ENCODE measurements around the gene NVL.

NVL gene

DNA sequence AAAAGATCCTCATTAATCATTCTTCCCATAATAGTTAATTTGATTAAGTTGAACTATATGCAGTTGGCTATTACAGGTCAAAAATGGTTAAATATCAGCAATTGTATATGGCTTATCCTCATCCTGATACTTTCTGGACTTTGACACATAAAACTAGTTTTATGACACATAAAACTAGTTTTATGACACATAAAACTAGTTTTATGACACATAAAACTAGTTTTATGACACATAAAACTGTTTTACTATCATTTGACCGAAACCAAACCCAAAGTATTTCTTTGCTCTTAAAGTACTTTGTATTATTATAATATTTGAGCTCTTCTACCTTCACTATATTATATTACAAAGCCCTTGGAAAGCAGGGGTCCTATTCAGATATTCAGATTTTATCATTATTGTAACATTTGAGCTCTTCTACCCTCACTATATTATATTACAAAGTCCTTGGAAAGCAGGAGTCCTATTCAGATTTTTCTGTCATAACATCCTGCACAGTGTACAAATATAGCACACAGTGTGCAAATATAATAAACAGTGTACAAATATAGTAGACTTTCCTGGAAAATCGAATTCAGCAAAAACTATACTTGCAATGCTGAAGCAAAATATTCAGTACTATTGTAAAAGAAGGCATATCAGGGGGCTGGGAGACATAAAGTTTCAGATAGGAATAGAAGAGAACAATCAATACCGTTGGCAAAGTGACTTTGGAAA, 53.0 kb downstream of the NVL start:
- DNase-seq: no peak

GRCh38 chr1:224274970-224275626, 54.9 kb downstream of the NVL start:
- DNase-seq: no peak

DNA sequence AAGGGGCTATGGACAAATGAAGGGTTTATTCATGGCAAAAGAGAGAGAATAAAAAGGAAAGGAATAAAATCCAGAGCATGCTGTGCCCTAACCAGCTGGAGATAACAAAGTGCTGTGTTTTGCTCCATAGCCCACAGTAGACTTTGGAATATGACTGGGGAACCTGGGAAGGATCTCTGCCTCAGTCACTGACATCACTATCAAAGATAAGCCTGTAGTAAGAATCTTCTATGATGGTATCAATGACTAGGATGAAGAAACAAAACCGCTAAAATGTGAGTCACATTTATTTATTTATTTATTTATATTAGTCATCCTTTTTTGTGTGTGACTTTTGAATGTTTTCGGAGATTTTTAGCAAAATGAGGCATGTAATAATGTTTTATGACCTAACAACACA, 56.3 kb downstream of the NVL start:
- no peak for DNase-seq

GRCh38 chr1:224271106-224271505, 58.9 kb downstream of the NVL start:
- no peak for DNase-seq

DNA sequence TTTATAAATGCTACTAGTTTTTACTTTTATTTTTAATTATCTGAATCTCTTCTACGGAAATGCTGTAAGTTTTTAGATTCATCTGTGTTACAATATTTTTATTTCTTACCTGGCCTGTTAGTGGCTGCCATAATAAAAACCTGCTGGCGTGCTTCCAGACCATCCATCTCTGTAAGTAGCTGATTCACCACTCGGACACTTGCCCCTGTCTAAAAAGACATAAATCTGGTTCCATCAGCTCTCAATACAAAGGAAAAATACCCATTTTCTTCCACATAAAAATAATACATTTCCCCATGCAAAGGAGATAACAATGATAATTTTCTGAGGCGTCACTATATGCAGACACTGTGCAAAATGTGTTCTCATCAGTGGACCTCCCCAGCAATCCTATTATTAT, 62.0 kb downstream of the NVL start:
- no peak for DNase-seq

GRCh38 chr1:224266915-224267856, 62.8 kb downstream of the NVL start:
- DNase-seq: no peak

DNA sequence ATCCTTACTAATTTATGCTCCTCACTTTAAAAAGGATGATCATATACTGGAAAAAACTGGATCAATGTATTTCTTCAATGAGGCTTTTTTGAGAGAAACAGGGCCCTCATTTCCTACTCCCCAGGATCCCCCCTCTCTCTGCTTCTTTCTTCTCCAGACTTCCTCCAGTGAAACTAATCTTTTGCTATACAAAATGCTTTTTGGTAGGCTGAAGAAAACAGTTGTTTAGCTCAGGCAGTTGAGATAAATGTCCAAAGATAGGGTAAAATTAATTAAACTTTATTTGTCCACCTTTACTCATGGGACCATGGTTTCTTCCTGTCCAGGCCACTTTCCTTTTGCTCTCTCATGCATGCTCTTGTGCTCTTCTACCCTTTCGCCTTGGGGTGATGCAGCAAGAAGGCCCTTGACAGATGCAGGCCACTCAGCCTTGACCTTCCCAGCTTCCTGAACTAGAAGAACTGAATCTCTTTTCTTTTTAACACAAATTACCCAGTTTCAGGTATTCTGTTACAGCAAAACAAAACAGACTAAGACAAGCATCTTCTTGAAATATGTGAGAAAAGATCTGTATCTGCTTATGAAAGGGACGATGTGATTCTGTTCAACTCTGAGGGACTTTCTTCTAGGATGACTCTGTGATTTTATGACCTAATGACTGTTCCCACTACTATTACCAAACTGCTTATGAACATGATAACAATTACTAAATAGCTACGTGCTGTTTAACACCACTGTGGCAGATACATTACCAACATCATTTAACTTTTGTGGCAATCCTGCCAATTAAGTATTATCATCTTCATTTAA, 63.7 kb downstream of the NVL start:
- DNase-seq: no peak

DNA sequence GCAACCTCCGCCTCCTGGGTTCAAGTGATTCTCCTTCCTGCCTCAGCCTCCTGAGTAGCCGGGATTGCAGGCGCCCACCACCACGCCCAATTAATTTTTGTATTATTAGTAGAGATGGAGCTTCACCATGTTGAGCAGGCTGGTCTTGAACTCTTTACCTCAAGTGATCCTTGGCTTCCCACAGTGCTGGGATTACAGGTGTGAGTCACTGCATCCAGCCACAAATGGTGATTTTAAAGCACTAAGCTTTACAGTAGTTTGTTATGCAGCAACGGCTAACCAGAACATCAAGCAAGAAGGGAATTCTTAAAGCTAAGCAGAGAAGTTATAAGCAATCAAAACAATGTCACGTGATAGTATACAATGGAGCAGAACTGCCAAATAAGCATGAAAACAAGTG, 65.7 kb downstream of the NVL start:
- DNase-seq: no peak

DNA sequence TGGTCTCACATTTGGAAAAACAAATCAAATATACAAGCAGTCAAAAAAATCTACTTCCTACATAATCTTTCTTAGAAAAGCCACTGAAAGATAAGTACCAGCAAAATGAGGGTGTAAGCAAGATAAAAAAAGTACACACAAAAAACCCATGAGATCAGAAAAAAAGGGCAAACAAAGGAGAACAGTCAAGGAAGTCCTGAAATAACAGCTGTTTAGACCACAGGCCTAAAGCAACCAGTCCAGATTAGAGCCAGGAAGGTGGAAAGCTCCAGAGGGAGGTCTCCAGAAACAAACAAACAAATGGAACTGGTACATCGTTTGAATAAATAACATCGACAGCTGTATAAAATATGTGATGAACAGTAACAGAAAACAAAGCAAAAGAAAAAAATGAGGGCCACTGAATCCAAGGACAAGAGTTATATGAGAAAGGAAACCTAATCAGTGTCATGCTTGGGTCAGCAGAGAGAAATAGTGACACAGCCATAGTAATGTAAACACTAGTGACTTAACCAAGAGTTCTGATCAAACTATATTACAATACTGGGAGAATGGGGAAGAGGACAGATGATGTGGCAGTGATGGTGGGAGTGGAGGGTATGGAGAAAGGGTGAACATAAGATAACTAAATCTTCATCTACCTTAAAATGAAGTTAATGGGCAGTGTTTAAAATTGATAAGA, 67.5 kb downstream of the NVL start:
- no peak for DNase-seq

- no peak for DNase-seq
Measured at GRCh38 chr1:224259986-224260385, 70.0 kb downstream of the NVL start.

DNA sequence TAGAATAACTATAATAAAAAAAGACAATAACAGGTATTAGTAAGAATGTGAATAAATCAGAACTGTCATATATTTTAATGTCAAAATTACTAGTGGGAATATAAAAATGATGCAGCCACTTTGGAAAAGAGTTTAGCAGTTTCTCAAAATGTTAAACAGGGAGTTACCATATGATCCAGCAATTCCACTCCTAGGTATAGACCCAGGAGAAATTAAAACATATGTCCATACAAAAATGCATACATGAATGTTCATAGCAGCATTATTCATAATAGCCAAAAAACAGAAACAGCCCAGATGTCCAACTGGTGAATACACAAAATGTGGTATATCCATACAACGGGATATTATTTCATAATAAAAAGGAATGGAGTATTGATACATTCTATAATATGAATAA, 71.6 kb downstream of the NVL start:
- DNase-seq: no peak

DNA sequence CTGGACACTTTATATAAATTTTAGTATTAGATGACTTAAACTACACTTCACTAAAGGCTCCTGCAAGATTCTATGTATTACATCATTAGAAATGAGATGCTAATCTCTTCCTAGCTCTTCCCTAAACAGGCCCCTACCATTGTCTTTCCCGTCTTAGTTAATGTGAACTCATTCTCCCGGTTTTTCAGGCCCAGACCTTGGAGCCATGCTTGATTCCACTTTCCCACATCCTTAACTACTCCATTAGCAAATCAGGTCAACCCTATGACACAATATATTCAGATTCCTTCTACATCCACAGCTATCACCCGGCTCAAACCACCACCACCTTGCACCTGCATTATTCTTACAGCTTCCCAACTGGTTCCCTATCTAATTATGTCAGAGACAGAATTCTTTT, 73.3 kb downstream of the NVL start:
- no peak for DNase-seq

- no peak for DNase-seq
Measured at GRCh38 chr1:224253721-224254120, 76.3 kb downstream of the NVL start.

- DNase-seq: no peak
Measured at GRCh38 chr1:224252479-224252878, 77.5 kb downstream of the NVL start.

GRCh38 chr1:224251741-224252146, 78.2 kb downstream of the NVL start:
- no peak for DNase-seq

- DNase-seq: no peak
Measured at GRCh38 chr1:224245188-224245587, 84.8 kb downstream of the NVL start.

DNA sequence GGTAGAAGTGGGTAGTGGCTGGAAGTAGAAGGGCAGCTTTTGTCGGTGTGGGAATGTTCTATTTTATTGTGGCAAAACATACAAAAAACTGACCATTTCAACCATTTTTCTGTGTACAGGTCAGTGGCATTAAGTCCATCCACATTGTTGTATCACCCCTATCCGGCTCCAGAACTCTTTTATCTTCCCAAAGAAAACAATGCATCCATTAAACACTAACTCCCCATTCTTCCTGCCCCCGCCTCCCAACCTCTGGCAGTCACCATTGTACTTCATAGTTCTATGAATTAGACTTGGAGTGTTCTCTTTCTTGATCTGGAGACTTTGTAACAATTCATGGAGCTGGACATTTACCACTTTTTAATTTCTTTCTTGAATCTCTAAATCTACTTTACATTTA, 91.2 kb downstream of the NVL start:
- no peak for DNase-seq

DNA sequence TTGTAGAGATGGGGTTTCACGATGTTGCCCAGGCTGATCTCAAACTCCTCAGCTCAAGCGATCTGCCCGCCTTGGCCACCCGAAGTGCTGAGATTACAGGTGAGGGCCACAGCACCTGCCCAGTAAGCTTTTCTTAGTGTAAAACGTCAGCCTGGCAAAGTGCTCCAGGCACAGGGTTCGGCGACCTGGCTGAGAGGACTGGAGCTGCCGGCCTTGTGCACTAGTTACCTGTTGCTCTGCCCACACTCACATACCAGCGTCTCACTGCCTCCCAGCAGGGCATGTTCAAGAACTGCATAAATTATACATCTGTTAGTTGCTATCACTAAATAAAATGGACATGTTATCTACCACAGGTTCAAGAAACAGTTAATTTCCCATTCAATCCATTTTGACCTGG, 91.8 kb downstream of the NVL start:
- DNase-seq: no peak

DNA sequence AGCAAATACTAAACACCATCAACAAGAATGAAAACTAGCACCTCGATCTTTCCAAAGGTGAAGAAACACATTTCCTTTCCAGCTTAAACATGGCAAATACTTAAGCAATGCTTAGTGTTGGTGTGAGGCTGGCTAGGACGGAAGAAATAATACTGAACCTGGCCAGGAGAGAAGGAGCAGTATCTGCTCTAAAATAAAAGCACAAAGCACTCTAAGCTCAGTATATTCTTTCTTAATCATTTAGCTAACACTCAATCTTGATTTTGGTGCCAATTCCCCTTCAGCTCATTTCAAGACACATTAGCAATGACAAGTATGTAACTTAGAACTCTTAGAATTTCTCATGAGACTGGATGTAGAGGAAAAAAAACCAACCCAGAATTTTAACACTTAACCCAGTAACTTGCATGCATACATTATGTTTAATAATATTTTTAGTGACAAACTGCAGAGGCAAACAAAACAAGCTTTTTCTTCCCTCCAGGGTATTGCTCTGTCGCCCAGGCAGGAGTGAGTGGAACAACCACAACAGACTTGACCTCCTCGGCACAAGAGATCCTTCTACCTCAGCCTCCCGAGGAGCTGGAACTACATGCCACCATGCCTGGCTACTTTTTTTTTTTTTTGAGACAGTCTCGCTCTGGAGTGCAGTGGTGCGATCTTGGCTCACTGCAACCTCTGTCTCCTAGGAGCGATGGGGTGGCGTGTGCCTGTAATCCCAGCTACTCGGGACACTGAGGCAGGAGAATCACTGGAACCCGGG, 92.7 kb downstream of the NVL start:
- no peak for DNase-seq

DNA sequence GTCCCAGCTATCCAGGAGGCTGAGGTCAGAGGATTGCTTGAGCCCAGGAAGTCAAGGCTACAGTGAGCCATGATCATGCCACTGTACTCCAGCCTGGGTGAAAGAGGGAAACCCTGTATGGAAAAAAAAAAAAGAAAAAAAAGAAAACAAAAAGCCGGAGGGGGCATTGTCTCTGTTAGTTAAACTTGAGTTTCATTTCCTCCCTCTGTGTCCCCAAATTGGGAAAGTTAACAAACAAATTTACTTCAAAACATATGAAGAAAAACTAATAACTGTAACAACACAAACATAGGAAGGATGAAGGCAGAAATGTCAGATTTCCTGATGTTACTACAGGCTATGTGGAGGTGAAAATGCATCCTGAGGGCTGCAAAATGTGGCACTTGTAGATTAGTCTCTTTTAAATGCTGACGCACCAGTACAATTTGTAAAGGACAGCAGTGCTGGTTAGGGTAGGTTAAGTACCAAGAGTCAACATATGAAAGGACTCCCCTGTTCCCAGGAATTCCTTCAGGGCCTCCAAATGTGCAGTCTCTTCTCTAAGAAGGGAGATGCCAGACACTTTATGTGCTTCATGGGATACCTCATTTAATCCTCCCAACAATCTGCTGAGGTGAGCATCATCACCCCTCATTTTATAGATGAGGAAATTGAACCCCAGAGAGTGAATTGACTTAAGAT, 94.0 kb downstream of the NVL start:
- DNase-seq: no peak

- no peak for DNase-seq
Measured at GRCh38 chr1:224234017-224234416, 96.0 kb downstream of the NVL start.

All from NK-92 treated with Interleukin-12 subunit alpha and Interleukin-12 subunit beta, amount 100 ng/mL, for 24 hours (cell line).